Measurements from ENCODE around the gene MAGI2.

MAGI2 gene

GRCh38 chr7:78377532-78377931, 1075.9 kb downstream of the MAGI2 start:
- no peak for TF ChIP-seq CTCF (IDR thresholded peaks at IDR 0.05)
- Histone ChIP-seq H3K27me3 (no peaks in the 10 kb centered on the region), H3K27ac (no peak overlapping the region), H3K36me3 (no peaks in the 10 kb centered on the region), H3K9me3 (no peaks in the 10 kb centered on the region), H3K4me3 (ENCODE audit: low read depth in 1 of 2, low read length in 1 of 2) (no peak overlapping the region), H3K4me1 (ENCODE audit: control insufficient read depth in 1 of 2, insufficient read depth in 1 of 2, low read depth in 1 of 2, low read length in 1 of 2) (no peaks in the 10 kb centered on the region)

- H3K27me3 ChIP-seq: no peaks in the 10 kb centered on the region
- no peak overlapping the region for H3K4me3 ChIP-seq (ENCODE audit: low read depth in 1 of 2, low read length in 1 of 2)
- H3K4me1 ChIP-seq (ENCODE audit: control insufficient read depth in 1 of 2, insufficient read depth in 1 of 2, low read depth in 1 of 2, low read length in 1 of 2): no peaks in the 10 kb centered on the region
- no peaks in the 10 kb centered on the region for H3K9me3 ChIP-seq
- no peak for TF ChIP-seq CTCF (IDR thresholded peaks at IDR 0.05)
- H3K27ac ChIP-seq: no peak overlapping the region
- H3K36me3 ChIP-seq: no peaks in the 10 kb centered on the region
Measured at GRCh38 chr7:78370936-78371335, 1082.5 kb downstream of the MAGI2 start.

GRCh38 chr7:78368771-78369170, 1084.7 kb downstream of the MAGI2 start:
- H3K4me3 ChIP-seq (ENCODE audit: low read depth in 1 of 2, low read length in 1 of 2): no peak overlapping the region

GRCh38 chr7:78367280-78367773, 1086.1 kb downstream of the MAGI2 start:
- Histone ChIP-seq H3K4me1 (ENCODE audit: control insufficient read depth in 1 of 2, insufficient read depth in 1 of 2, low read depth in 1 of 2, low read length in 1 of 2) (no peaks in the 10 kb centered on the region), H3K27ac (no peak overlapping the region), H3K27me3 (no peaks in the 10 kb centered on the region), H3K4me3 (ENCODE audit: low read depth in 1 of 2, low read length in 1 of 2) (no peak overlapping the region), H3K9me3 (no peaks in the 10 kb centered on the region), H3K36me3 (no peaks in the 10 kb centered on the region)
- TF ChIP-seq CTCF (IDR thresholded peaks at IDR 0.05): no peak

More at GRCh38 chr7:78368771-78369170, 1084.7 kb downstream of the MAGI2 start:
- Histone ChIP-seq H3K9me3 (no peaks in the 10 kb centered on the region), H3K27me3 (no peaks in the 10 kb centered on the region), H3K4me1 (ENCODE audit: control insufficient read depth in 1 of 2, insufficient read depth in 1 of 2, low read depth in 1 of 2, low read length in 1 of 2) (no peaks in the 10 kb centered on the region), H3K27ac (no peak overlapping the region), H3K36me3 (no peaks in the 10 kb centered on the region)
- no peak for TF ChIP-seq CTCF (IDR thresholded peaks at IDR 0.05)

- H3K4me1 ChIP-seq (ENCODE audit: control insufficient read depth in 1 of 2, insufficient read depth in 1 of 2, low read depth in 1 of 2, low read length in 1 of 2): no peaks in the 10 kb centered on the region
- no peak overlapping the region for H3K4me3 ChIP-seq (ENCODE audit: low read depth in 1 of 2, low read length in 1 of 2)
- no peaks in the 10 kb centered on the region for H3K9me3 ChIP-seq
- H3K27me3 ChIP-seq: no peaks in the 10 kb centered on the region
- no peak overlapping the region for H3K27ac ChIP-seq
- no peak for TF ChIP-seq CTCF (IDR thresholded peaks at IDR 0.05)
- H3K36me3 ChIP-seq: no peaks in the 10 kb centered on the region
Measured at GRCh38 chr7:78363866-78364265, 1089.6 kb downstream of the MAGI2 start.

GRCh38 chr7:78359836-78360235, 1093.6 kb downstream of the MAGI2 start:
- H3K9me3 ChIP-seq: no peaks in the 10 kb centered on the region
- no peaks in the 10 kb centered on the region for H3K36me3 ChIP-seq
- no peak for TF ChIP-seq CTCF (IDR thresholded peaks at IDR 0.05)
- H3K27ac ChIP-seq: no peak overlapping the region
- H3K27me3 ChIP-seq: no peaks in the 10 kb centered on the region
- no peak overlapping the region for H3K4me3 ChIP-seq (ENCODE audit: low read depth in 1 of 2, low read length in 1 of 2)
- H3K4me1 ChIP-seq (ENCODE audit: control insufficient read depth in 1 of 2, insufficient read depth in 1 of 2, low read depth in 1 of 2, low read length in 1 of 2): no peaks in the 10 kb centered on the region

All from neutrophil (primary cell).